ENCODE data around the gene ZNF814.
"Not testable (repeated sequence)": the region's sequence is repeated elsewhere in the genome, so short reads cannot be mapped to it uniquely, and the experiment has no call there.

- not testable (repeated sequence) for TF ChIP-seq CTCF, POLR2A (IDR thresholded peaks at IDR 0.05)
These were observed 51.8 kb downstream of the ZNF814 start for GRCh38 chr19:57836991-57837390.
